HepG2 (cell line): Measurements from ENCODE around the gene LYST. TPM values are rescaled to one million over a fixed set of nuclear protein-coding genes. Genes with fewer than 3 reads are reported as not detected.

Experiments
- ATAC-seq: fragments of 200-7000 bp; cut with Tn5 transposase; 3 replicates; pipeline ENCODE4 v1.9.1; 2020; ENCODE audit warnings: mild to moderate bottlenecking, moderate library complexity
- BruUV-seq: library from RNA; stranded (reverse); fragments of 400-500 nt; replicated peaks from 2 replicates; lab custom pipeline; 2021; lab: Mats Ljungman, UMichigan
- CTCF ChIA-PET: fragments of 300-600 bp; formaldehyde crosslinking; extraction: SDS; loops from one replicate; lab custom pipeline; 2021; ENCODE audit warnings: low total read pairs, inconsistent platforms, low intra/inter-chr PET ratio; lab: Yijun Ruan, JAX
- POLR2A ChIA-PET: fragments of 350-600 bp; sonication (Branson Sonifier 250); formaldehyde crosslinking; loops from one replicate; lab custom pipeline; 2020; ENCODE audit warnings: antibody characterized with exemption, inconsistent platforms; lab: Yijun Ruan, JAX
- DNase-seq: peaks from one replicate; pipeline ENCODE4 v3.0.0-alpha.2; 2015; ENCODE audit warnings: low spot score
- FAIRE-seq: peaks from 3 replicates; lab custom pipeline; 2011; peaks lifted over from hg19 to GRCh38; lab: Jason Lieb, UNC
- H2AFZ ChIP-seq: one replicate; pipeline ENCODE4 v1.6.1; 2011; ENCODE audit warnings: low read length, inconsistent platforms
- H3K27ac ChIP-seq: fragments of 300-600 bp; 3 replicates; pipeline ENCODE4 v1.8.0; 2011; ENCODE audit warnings: mixed run types, mild to moderate bottlenecking, mixed read lengths, low read length, inconsistent platforms; ENCODE audit not compliant: insufficient read depth; ENCODE audit errors: extremely low read length
- H3K27me3 ChIP-seq, 2 experiments: fragments of 200-600 bp in 1 of 2; 2 replicates in 1 of 2; 3 replicates in 1 of 2; pipeline versions ENCODE4 v1.6.0 to v1.8.0; 2011; ENCODE audit warnings: low read length in 2 of 2, mild to moderate bottlenecking in 2 of 2, moderate library complexity in 2 of 2, inconsistent platforms in 1 of 2; ENCODE audit not compliant: insufficient read depth in 2 of 2, control insufficient read depth in 1 of 2
- H3K36me3 ChIP-seq, 2 experiments: fragments of 200-600 bp in 1 of 2; replicated peaks in 1 of 2; 2 replicates in 1 of 2; 3 replicates in 1 of 2; pipeline versions ENCODE4 v1.5.1 to v1.8.0; 2011; ENCODE audit warnings: low read length in 2 of 2, inconsistent platforms in 1 of 2; ENCODE audit not compliant: insufficient read depth in 2 of 2, control insufficient read depth in 1 of 2
- H3K4me1 ChIP-seq: 2 replicates; pipeline ENCODE4 v1.5.1; 2012; ENCODE audit warnings: low read length, inconsistent platforms; ENCODE audit not compliant: insufficient read depth
- H3K4me2 ChIP-seq: 2 replicates; pipeline ENCODE4 v1.6.0; 2011; ENCODE audit warnings: low read depth, low read length, inconsistent platforms
- H3K4me3 ChIP-seq, 3 experiments: fragments of 200-600 bp in 1 of 3; sonication (generic), shearing (Covaris generic) in 1 of 3; replicated peaks in 1 of 3; 2 replicates each; pipeline ENCODE4 v1.5.1; 2011 to 2016; ENCODE audit warnings: low read length in 3 of 3, inconsistent platforms in 2 of 3, low read depth in 2 of 3, mild to moderate bottlenecking in 2 of 3, control low read depth in 1 of 3, mixed read lengths in 1 of 3; ENCODE audit not compliant: insufficient read depth in 1 of 3
- H3K79me2 ChIP-seq: one replicate; pipeline ENCODE4 v1.6.1; 2011; ENCODE audit warnings: low read length, inconsistent platforms; ENCODE audit not compliant: insufficient read depth
- H3K9ac ChIP-seq: 2 replicates; pipeline ENCODE4 v1.6.0; 2011; ENCODE audit warnings: mild to moderate bottlenecking, low read depth, low read length, inconsistent platforms; ENCODE audit not compliant: insufficient read depth
- H3K9me3 ChIP-seq: 2 replicates; pipeline ENCODE4 v1.5.1; 2012; ENCODE audit warnings: mild to moderate bottlenecking, low read length
- H4K20me1 ChIP-seq: 2 replicates; pipeline ENCODE4 v1.6.0; 2011; ENCODE audit warnings: inconsistent platforms, mild to moderate bottlenecking, low read length, moderate library complexity; ENCODE audit not compliant: insufficient read depth
- GATA4 ChIP-seq: sonication (generic); IDR thresholded peaks from 2 replicates; pipeline ENCODE4 v1.6.1; 2016; ENCODE audit warnings: antibody characterized with exemption, low read depth, borderline replicate concordance
- HOMEZ ChIP-seq: IDR thresholded peaks from 2 replicates; pipeline ENCODE4 v1.6.1; 2016; ENCODE audit warnings: low read depth
- KDM3A ChIP-seq: IDR thresholded peaks from 2 replicates; pipeline ENCODE4 v1.6.1; 2018; ENCODE audit warnings: low read depth, missing compliant biosample characterization
- ZBTB42 ChIP-seq: sonication (generic); formaldehyde crosslinking; IDR thresholded peaks from 2 replicates; pipeline ENCODE4 v1.5.0; 2020; ENCODE audit warnings: mild to moderate bottlenecking, missing genetic modification reagents
- WGBS: methylation state at CpG from one replicate; pipeline ENCODE4 v1.1.6; 2017; ENCODE audit warnings: low lambda C conversion rate; 5-methylcytosine and 5-hydroxymethylcytosine counted together
- in situ Hi-C: cut with HindIII; loops from 2 replicates; pipeline ENCODE4 v1.10.0; 2017; ENCODE audit warnings: low pct_unique_long_range_greater_than_20kb; ENCODE audit not compliant: extremely low pct_ligation_motif_present
- intact Hi-C: fragments of 100-400 bp; cut with micrococcal nuclease; formaldehyde crosslinking; loops from one replicate; pipeline ENCODE4 v1.10.0; 2022; ENCODE audit not compliant: unreplicated experiment
- polyA plus RNA-seq, 8 experiments: library from polyadenylated mRNA; depleted of rRNA in 3 of 8; stranded (reverse) in 7 of 8; unstranded in 1 of 8; fragments of >200 nt; fragmentation: Illumina TruSeq in 4 of 8; extraction: Trizol in 4 of 8; gene quantifications; 2 replicates each; pipeline versions ENCODE4 v1.2.1 to v1.2.3, GENCODE V29; 2011 to 2016; ENCODE audit warnings: low read depth in 4 of 8, missing spikeins in 1 of 8, mixed read lengths in 1 of 8; ENCODE audit not compliant: insufficient read depth in 1 of 8
- total RNA-seq, 5 experiments: library from RNA; depleted of rRNA; stranded (reverse); fragments of >200 nt; fragmentation: Illumina TruSeq; extraction: Trizol; gene quantifications; 2 replicates each; pipeline ENCODE4 v1.2.3, GENCODE V29; 2016; ENCODE audit warnings: low read depth in 1 of 5
- TF ChIP-seq, protein P1 (sequence below): IDR thresholded peaks from 2 replicates; pipeline ENCODE4 v1.6.1; 2016; ENCODE audit warnings: low read depth, control low read depth
- TF ChIP-seq, protein P2 (sequence below): sonication (generic); formaldehyde crosslinking; IDR thresholded peaks from 2 replicates; pipeline ENCODE4 v1.4.0; 2020; ENCODE audit warnings: missing genetic modification reagents
- TF ChIP-seq, protein P3 (sequence below): sonication (generic); formaldehyde crosslinking; IDR thresholded peaks from 2 replicates; pipeline ENCODE4 v1.4.0; 2020; ENCODE audit warnings: missing genetic modification reagents

Gene LYST
- total and polyA plus RNA-seq, 2 of the 13 experiments (the other 11 are each of a cell fraction or from before 2014, with no cell fraction given) = 0.91 to 2.5 TPM

DNA sequence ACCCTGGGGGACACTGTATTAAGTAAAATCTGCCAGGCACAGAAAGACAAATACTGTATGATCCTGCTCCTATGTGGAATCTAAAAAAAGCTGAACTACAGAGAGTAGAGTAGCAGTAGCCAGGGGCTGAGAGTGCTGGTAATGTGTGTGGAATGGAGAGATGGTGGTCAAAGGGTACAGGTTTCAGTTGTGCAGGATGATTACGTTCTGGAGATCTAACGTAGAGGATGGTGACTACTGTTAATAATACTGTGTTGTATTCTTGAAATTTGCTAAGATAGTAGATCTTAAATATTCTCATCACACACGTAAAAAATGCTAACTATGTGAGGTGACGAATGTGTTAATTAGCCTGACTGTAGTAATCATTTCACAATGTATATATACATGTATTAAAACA, 177.3 kb downstream of the LYST start:
- ChIA-PET POLR2A (no interaction called here), CTCF (no interaction called here)
- no peaks in the 10 kb centered on the region for H3K9me3 ChIP-seq
- FAIRE-seq = no peak
- intact Hi-C loops = no loop called here
- no peak for ATAC-seq
- BruUV-seq = no TSS peak
- H3K4me2 ChIP-seq = no peak overlapping the region
- no peak for DNase-seq
- H3K4me3 ChIP-seq = no peak overlapping the region
- no peaks in the 10 kb centered on the region for H3K79me2 ChIP-seq
- TF ChIP-seq GATA4 (no peak), HOMEZ (CRISPR knock-in tag) (no peak), ZBTB42 (CRISPR knock-in tag) (no peak), KDM3A (CRISPR knock-in tag) (no peak)
- TF ChIP-seq, protein P1, sequence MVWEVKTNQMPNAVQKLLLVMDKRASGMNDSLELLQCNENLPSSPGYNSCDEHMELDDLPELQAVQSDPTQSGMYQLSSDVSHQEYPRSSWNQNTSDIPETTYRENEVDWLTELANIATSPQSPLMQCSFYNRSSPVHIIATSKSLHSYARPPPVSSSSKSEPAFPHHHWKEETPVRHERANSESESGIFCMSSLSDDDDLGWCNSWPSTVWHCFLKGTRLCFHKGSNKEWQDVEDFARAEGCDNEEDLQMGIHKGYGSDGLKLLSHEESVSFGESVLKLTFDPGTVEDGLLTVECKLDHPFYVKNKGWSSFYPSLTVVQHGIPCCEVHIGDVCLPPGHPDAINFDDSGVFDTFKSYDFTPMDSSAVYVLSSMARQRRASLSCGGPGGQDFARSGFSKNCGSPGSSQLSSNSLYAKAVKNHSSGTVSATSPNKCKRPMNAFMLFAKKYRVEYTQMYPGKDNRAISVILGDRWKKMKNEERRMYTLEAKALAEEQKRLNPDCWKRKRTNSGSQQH (CRISPR knock-in tag) = no peak
- TF ChIP-seq, protein P2, sequence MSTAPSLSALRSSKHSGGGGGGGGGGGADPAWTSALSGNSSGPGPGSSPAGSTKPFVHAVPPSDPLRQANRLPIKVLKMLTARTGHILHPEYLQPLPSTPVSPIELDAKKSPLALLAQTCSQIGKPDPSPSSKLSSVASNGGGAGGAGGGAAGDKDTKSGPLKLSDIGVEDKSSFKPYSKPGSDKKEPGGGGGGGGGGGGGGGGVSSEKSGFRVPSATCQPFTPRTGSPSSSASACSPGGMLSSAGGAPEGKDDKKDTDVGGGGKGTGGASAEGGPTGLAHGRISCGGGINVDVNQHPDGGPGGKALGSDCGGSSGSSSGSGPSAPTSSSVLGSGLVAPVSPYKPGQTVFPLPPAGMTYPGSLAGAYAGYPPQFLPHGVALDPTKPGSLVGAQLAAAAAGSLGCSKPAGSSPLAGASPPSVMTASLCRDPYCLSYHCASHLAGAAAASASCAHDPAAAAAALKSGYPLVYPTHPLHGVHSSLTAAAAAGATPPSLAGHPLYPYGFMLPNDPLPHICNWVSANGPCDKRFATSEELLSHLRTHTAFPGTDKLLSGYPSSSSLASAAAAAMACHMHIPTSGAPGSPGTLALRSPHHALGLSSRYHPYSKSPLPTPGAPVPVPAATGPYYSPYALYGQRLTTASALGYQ (CRISPR knock-in tag) = no peak
- TF ChIP-seq, protein P3, sequence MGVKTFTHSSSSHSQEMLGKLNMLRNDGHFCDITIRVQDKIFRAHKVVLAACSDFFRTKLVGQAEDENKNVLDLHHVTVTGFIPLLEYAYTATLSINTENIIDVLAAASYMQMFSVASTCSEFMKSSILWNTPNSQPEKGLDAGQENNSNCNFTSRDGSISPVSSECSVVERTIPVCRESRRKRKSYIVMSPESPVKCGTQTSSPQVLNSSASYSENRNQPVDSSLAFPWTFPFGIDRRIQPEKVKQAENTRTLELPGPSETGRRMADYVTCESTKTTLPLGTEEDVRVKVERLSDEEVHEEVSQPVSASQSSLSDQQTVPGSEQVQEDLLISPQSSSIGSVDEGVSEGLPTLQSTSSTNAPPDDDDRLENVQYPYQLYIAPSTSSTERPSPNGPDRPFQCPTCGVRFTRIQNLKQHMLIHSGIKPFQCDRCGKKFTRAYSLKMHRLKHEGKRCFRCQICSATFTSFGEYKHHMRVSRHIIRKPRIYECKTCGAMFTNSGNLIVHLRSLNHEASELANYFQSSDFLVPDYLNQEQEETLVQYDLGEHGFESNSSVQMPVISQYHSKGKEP (CRISPR knock-in tag) = no peak
- no peaks in the 10 kb centered on the region for H3K4me1 ChIP-seq
- no peaks in the 10 kb centered on the region for H3K36me3 ChIP-seq
- no peak overlapping the region for H2AFZ ChIP-seq
- in situ Hi-C loops = no loop called here
- WGBS = 92% methylated on average over 4 of the region's 4 CpGs
- no peak overlapping the region for H3K9ac ChIP-seq
- H4K20me1 ChIP-seq = no peaks in the 10 kb centered on the region
- H3K27ac ChIP-seq = no peak overlapping the region
- no peaks in the 10 kb centered on the region for H3K27me3 ChIP-seq
